ENCODE data around the gene ITK. TPM values are rescaled to one million over a fixed set of nuclear protein-coding genes. Genes with fewer than 3 reads are reported as not detected.

Gene ITK
- 1 to 10 TPM in 1 of 12 donors, under 1 TPM in 8, not detected in 3; 0.15 to 1.4 (median 0.28) TPM for polyA plus RNA-seq (ENCODE audit: insufficient read length in 12 of 12)
- long read RNA-seq, donor 1, result 0 reads
- long read RNA-seq, donor 2, result 0 reads
- long read RNA-seq, donor 3, result 0 reads
- long read RNA-seq, donor 4, result 0 reads
- long read RNA-seq, donor 5, result 0 reads
- long read RNA-seq, donor 6, result 0 reads
- long read RNA-seq, donor 7, result 0 reads
- long read RNA-seq, donor 8, result 0 reads
- long read RNA-seq, donor 9, result 0 reads
- long read RNA-seq, donor 10, partial matches to known transcripts, result 8 of 8 reads
- long read RNA-seq, donor 10, other reads (novel, unspliced or antisense), result 0 of 8 reads
- long read RNA-seq, donor 11, result 0 reads

- DNase-seq, result no peak
Measured at GRCh38 chr5:157180374-157181264, at the start of gene ITK. Gene ITK, plus strand, starts transcription at chr5:157180840. Its CDS starts 138 bp downstream, at chr5:157180978.

GRCh38 chr5:157130925-157131324, 49.7 kb upstream of the ITK start:
- no peak for DNase-seq

GRCh38 chr5:157132281-157132612, 48.4 kb upstream of the ITK start:
- no peak for DNase-seq

GRCh38 chr5:157137691-157138090, 42.9 kb upstream of the ITK start:
- no peak for DNase-seq

GRCh38 chr5:157142317-157143126, 38.1 kb upstream of the ITK start, which contains the start of gene MED7:
Gene MED7, minus strand, starts transcription at chr5:157142865. Its CDS starts 3,434 bp downstream, at chr5:157139431.
- peak; percentile 99 for DNase-seq

GRCh38 chr5:157143127-157143971, 37.3 kb upstream of the ITK start:
- DNase-seq, result peak; percentile 55

- DNase-seq, result peak; percentile 79
Measured at GRCh38 chr5:157148734-157149615, 31.7 kb upstream of the ITK start.

GRCh38 chr5:157150995-157151394, 29.6 kb upstream of the ITK start:
- no peak for DNase-seq

- DNase-seq, result no peak
Measured at GRCh38 chr5:157155297-157155696, 25.3 kb upstream of the ITK start.

GRCh38 chr5:157157293-157157891, 23.2 kb upstream of the ITK start:
- DNase-seq, result no peak

GRCh38 chr5:157159209-157159751, 21.4 kb upstream of the ITK start:
- DNase-seq, result no peak

- no peak for DNase-seq
Measured at GRCh38 chr5:157160001-157160400, 20.6 kb upstream of the ITK start.

- no peak for DNase-seq
Measured at GRCh38 chr5:157161996-157162395, 18.6 kb upstream of the ITK start.

GRCh38 chr5:157162919-157163510, 17.6 kb upstream of the ITK start:
- DNase-seq, result no peak

GRCh38 chr5:157164521-157164920, 16.1 kb upstream of the ITK start:
- DNase-seq, result no peak

- no peak for DNase-seq
Measured at GRCh38 chr5:157165261-157165660, 15.4 kb upstream of the ITK start.

- DNase-seq, result no peak
Measured at GRCh38 chr5:157165668-157166067, 15.0 kb upstream of the ITK start.
